Fibroblast of mammary gland (primary cell): ENCODE measurements around the gene PLCH1.

Experiments used
- DNase-seq: peaks from one replicate; pipeline ENCODE4 v3.0.0-alpha.2; 2010; ENCODE audit warnings: low read depth
- H3K4me3 ChIP-seq: 2 replicates; pipeline ENCODE4 v1.5.1; 2011; ENCODE audit warnings: low read depth, mild to moderate bottlenecking, low read length, moderate library complexity; ENCODE audit not compliant: control insufficient read depth
- TF ChIP-seq, protein P1 (sequence below): conservative IDR thresholded peaks from 2 replicates; pipeline ENCODE4 v1.5.1; 2011; ENCODE audit warnings: low read depth, low read length, inconsistent platforms; ENCODE audit not compliant: control insufficient read depth, insufficient read depth

The PLCH1 gene

DNA sequence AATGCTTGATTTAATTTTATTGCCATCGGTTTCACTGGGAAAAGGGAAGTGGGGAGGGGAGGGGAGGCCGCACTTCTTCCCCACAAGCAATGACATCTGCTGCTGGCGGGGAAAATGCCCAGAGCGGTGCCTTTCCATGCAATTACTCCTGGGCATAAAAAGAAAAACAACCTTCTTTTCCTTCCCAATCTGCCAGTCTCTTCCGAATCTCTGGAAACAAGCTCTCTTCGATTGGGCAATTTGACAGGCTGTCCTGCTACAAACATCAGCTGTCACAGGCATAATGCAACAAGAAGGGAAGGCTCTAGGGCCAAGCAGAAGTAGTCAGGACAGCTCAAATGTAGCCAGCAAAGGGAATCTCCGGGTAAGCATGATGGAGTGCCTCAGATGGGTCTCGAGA is 358.0 kb downstream of the PLCH1 start:
- TF ChIP-seq, protein P1, sequence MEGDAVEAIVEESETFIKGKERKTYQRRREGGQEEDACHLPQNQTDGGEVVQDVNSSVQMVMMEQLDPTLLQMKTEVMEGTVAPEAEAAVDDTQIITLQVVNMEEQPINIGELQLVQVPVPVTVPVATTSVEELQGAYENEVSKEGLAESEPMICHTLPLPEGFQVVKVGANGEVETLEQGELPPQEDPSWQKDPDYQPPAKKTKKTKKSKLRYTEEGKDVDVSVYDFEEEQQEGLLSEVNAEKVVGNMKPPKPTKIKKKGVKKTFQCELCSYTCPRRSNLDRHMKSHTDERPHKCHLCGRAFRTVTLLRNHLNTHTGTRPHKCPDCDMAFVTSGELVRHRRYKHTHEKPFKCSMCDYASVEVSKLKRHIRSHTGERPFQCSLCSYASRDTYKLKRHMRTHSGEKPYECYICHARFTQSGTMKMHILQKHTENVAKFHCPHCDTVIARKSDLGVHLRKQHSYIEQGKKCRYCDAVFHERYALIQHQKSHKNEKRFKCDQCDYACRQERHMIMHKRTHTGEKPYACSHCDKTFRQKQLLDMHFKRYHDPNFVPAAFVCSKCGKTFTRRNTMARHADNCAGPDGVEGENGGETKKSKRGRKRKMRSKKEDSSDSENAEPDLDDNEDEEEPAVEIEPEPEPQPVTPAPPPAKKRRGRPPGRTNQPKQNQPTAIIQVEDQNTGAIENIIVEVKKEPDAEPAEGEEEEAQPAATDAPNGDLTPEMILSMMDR = no peak

DNA sequence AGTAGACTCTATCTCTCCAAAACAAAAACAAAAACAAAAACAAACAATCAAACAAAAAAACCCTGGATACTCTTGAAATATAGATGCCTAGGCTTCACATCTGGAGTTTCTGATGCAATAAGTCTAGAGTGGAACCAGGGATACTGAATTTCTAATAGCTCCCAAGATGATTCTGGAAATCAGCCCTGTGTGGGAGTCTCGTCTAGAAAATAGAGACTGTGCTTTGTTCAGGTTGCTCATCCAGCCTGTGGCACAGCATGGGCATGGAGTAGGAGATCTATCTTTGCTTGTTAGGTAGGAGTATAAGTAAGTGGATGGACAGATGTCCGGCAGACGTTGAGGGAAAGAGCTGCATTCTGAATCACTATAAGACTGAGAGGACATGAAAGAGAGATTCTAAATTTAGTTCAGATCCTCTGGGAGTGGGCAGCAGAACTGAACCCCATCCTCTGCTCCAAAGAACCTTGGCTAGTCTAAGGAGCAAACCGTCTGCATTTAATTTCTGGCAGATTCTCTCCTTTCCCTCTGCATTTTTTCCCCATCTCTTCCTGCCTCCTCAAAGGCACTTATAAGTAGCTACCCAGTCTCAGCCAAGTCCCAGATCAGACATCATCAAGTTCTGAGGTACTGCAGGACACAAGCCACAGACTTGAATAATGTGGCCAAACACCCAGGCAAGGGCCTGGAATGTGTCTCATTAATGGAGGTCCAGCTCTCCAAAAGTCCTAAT is 358.8 kb downstream of the PLCH1 start:
- no peak overlapping the region for H3K4me3 ChIP-seq
- TF ChIP-seq, protein P1 = no peak
- peak; percentile 40 for DNase-seq

More for the DNA sequence above, 358.0 kb downstream of the PLCH1 start:
- DNase-seq = no peak
- no peak overlapping the region for H3K4me3 ChIP-seq

DNA sequence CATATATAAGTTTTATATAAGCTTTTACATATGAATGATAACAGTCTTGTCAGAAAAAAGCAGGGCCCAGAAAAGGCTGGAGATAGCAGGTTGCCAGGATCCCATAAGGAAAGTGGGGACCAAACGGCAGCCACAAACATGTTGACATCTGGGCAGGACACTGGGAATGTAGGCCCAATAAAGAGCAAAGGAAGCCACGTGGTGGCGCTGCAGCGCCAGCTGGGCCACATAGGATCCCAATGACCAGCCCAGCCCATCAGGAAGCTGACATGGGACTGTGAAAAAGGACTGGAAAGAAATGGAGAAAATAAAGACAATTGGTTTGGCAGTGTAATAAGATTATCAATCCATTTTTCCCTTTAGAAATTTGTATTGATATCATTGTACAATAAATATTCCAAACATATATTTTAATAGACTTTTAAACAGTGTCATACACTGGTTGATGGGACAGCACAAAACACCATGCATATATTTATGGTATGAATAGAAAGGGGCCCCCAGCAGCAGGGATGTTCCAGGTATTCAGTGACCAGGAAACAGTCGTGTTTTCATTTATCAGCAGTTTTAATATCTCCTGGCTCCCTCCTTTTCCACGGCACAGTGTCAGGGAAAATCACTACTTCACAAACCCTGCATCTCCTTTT is 362.4 kb downstream of the PLCH1 start:
- peak; percentile 73 for DNase-seq
- no peak overlapping the region for H3K4me3 ChIP-seq
- TF ChIP-seq, protein P1 = peak; percentile 95

DNA sequence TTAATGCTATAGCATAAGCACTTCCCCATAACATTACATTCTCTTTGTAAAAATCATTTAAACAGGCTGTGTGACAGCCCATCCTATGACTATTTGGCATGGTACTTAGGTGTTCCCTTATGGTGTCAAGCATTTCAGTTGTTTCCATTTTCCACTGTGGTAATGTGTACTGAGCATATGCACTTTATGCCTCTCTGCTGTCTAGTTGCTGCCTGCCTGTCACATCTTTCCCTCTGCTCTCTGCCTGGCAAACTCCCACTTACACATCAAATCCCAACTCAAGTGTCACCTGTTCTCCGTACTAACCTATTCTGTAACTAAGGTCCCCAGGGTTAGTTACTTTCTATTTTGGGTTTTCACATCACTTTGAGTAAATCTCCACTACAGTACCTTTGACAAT is 367.0 kb downstream of the PLCH1 start:
- DNase-seq = no peak
- TF ChIP-seq, protein P1 = no peak
- no peak overlapping the region for H3K4me3 ChIP-seq

DNA sequence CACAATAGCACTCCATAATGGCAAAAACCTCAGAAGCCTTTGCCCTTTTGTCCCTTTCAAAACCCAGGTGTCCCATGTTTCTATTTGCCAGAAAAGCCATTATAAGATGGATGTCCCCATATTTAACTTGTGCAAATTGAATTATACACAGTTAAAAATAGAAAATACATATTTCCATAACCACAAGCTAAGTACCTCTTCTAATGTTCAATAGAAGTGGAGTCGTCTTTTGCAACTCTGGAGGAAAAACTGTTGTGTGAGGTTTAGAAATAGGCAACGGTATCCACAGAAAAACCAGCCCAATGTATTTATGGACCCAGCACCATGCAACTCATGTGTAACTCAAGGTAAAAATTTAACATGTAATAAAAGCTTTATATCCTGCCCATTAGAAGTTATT is 367.8 kb downstream of the PLCH1 start:
- DNase-seq = no peak
- TF ChIP-seq, protein P1 = no peak
- H3K4me3 ChIP-seq = no peak overlapping the region

DNA sequence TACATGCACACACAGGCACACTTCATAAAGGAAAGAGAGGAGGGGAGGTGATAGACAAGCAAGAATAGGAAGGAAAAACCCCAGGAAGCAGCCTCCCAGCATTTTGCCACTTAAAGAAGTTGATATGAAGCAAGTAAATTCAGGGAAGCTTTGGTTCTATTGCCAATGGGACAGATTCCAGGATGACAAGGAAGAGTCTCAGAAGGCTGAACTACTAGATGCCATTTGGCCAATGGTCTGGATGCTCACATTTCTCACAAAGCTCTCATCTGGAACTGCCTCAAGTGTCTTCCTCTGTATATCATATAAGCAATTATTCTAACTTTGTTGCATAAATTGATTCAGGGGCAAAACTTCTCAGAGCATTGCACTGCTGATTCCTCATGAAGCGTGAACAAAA is 372.6 kb downstream of the PLCH1 start:
- TF ChIP-seq, protein P1 = no peak
- no peak for DNase-seq

More for the DNA sequence above, 372.6 kb downstream of the PLCH1 start:
- no peak overlapping the region for H3K4me3 ChIP-seq
